A549 (cell line): Measurements from ENCODE around the gene MTCP1. TPM values are rescaled to one million over a fixed set of nuclear protein-coding genes. Genes with fewer than 3 reads are reported as not detected.

Experiments used
- CEBPB ChIP-seq, 2 experiments: fragments of >200 bp in 1 of 2; sonication (Bioruptor Twin) in 1 of 2; formaldehyde crosslinking in 1 of 2; IDR thresholded peaks; 2 replicates each; pipeline ENCODE4 v1.6.1; 2012 to 2016
- CHD2 ChIP-seq: fragments of 150-350 bp; IDR thresholded peaks from 2 replicates; pipeline ENCODE4 v1.6.1; 2014; ENCODE audit warnings: low read length; ENCODE audit not compliant: partially characterized antibody
- FOSL2 ChIP-seq, 2 experiments: fragments of 450-650 bp in 1 of 2; fragments of >200 bp in 1 of 2; sonication (Bioruptor Twin) in 1 of 2; formaldehyde crosslinking; IDR thresholded peaks; 2 replicates each; pipeline versions ENCODE4 v1.5.0 to v1.6.1; 2016 to 2020; ENCODE audit warnings: mild to moderate bottlenecking in 1 of 2, moderate library complexity in 1 of 2
- HDAC2 ChIP-seq: fragments of 200-600 bp; sonication (generic); IDR thresholded peaks from 2 replicates; pipeline ENCODE4 v1.6.1; 2016
- HEYL ChIP-seq: fragments of 250-450 bp; sonication (Bioruptor Pico); IDR thresholded peaks from 2 replicates; pipeline ENCODE4 v1.8.0; 2021; ENCODE audit warnings: mild to moderate bottlenecking, moderate library complexity
- HMGXB4 ChIP-seq: fragments of 250-450 bp; sonication (Bioruptor Pico); IDR thresholded peaks from 2 replicates; pipeline ENCODE4 v1.5.0; 2021; ENCODE audit warnings: mild to moderate bottlenecking, moderate library complexity, borderline replicate concordance
- HOXA7 ChIP-seq: fragments of 250-450 bp; sonication (Bioruptor Pico); IDR thresholded peaks from 2 replicates; pipeline ENCODE4 v1.5.0; 2020; ENCODE audit warnings: mild to moderate bottlenecking, moderate library complexity
- MAFK ChIP-seq: fragments of 450-650 bp; IDR thresholded peaks from 2 replicates; pipeline ENCODE4 v1.6.1; 2014; ENCODE audit not compliant: partially characterized antibody
- MYC ChIP-seq: IDR thresholded peaks from 2 replicates; pipeline ENCODE4 v1.6.1; 2012; ENCODE audit warnings: mild to moderate bottlenecking, inconsistent platforms, low read length, improper control_type of control experiment, borderline replicate concordance
- NPAS2 ChIP-seq: fragments of 250-450 bp; sonication (Bioruptor Pico); IDR thresholded peaks from 2 replicates; pipeline ENCODE4 v1.8.0; 2022; ENCODE audit warnings: mild to moderate bottlenecking, moderate library complexity, borderline replicate concordance
- POLR2A ChIP-seq: IDR thresholded peaks from 2 replicates; pipeline ENCODE4 v1.6.1; 2012; ENCODE audit warnings: mild to moderate bottlenecking, low read length
- POLR2AphosphoS2 ChIP-seq: conservative IDR thresholded peaks from 2 replicates; pipeline ENCODE4 v1.6.1; 2012; ENCODE audit warnings: low read length, improper control_type of control experiment, inconsistent platforms
- RAD21 ChIP-seq, 2 experiments: fragments of >200 bp in 1 of 2; sonication (Bioruptor Twin) in 1 of 2; formaldehyde crosslinking in 1 of 2; IDR thresholded peaks in 1 of 2; conservative IDR thresholded peaks in 1 of 2; 2 replicates in 1 of 2; 3 replicates in 1 of 2; pipeline ENCODE4 v1.6.1; 2012 to 2018; ENCODE audit warnings: inconsistent platforms in 1 of 2
- REST ChIP-seq: fragments of 200-600 bp; sonication (generic); IDR thresholded peaks from 2 replicates; pipeline ENCODE4 v1.6.1; 2016; ENCODE audit warnings: antibody characterized with exemption, mild to moderate bottlenecking, moderate library complexity
- RFX5 ChIP-seq: fragments of 450-650 bp; IDR thresholded peaks from 2 replicates; pipeline ENCODE4 v1.7.1; 2014; ENCODE audit warnings: antibody characterized with exemption, mild to moderate bottlenecking, moderate library complexity
- SMC3 ChIP-seq: fragments of >200 bp; sonication (Bioruptor Twin); formaldehyde crosslinking; IDR thresholded peaks from 3 replicates; pipeline ENCODE4 v1.6.1; 2018; ENCODE audit warnings: inconsistent platforms
- TFCP2L1 ChIP-seq: fragments of 250-450 bp; sonication (Bioruptor Pico); IDR thresholded peaks from 2 replicates; pipeline ENCODE4 v1.5.0; 2021; ENCODE audit warnings: mild to moderate bottlenecking
- USF2 ChIP-seq: fragments of 450-650 bp; IDR thresholded peaks from 2 replicates; pipeline ENCODE4 v1.6.1; 2014; ENCODE audit warnings: antibody characterized with exemption
- ZC3H11A ChIP-seq: fragments of 450-650 bp; IDR thresholded peaks from 2 replicates; pipeline ENCODE4 v1.6.1; 2014; ENCODE audit warnings: antibody characterized with exemption, mild to moderate bottlenecking
- ZFP36 ChIP-seq: fragments of 450-650 bp; IDR thresholded peaks from 2 replicates; pipeline ENCODE4 v1.6.1; 2014; ENCODE audit warnings: borderline replicate concordance; ENCODE audit not compliant: partially characterized antibody
- polyA plus RNA-seq, 4 experiments: library from polyadenylated mRNA; depleted of rRNA in 3 of 4; stranded (reverse); fragments of >200 nt; fragmentation: RNase III in 1 of 4; extraction: RNeasy Plus Mini Kit Qiagen cat#74134 plus additional on column Dnase treatment in 1 of 4; gene quantifications; 2 replicates in 3 of 4; 3 replicates in 1 of 4; pipeline ENCODE4 v1.2.3, GENCODE V29; 2011 to 2017
- TF ChIP-seq, protein P1 (sequence below): fragments of >200 bp; sonication (Bioruptor Twin); formaldehyde crosslinking; IDR thresholded peaks from 3 replicates; pipeline ENCODE4 v1.5.1; 2016

Gene MTCP1
- polyA plus RNA-seq, 2 of the 4 experiments (the other 2 are of a cell fraction), result 12.3 to 38.0 TPM

- TF ChIP-seq REST, result peak; percentile 57; the same call in 1 of the 2 replicates
- no peak for TF ChIP-seq CHD2
- no peak for TF ChIP-seq ZC3H11A
- no peak for TF ChIP-seq CEBPB (IDR thresholded peaks at IDR 0.05)
- peak; percentile 78 for TF ChIP-seq SMC3
- peak; percentile 69 to 71; a peak in 4 of 5 replicates for TF ChIP-seq RAD21 (conservative IDR thresholded peaks at IDR 0.05 in 1 of 2, IDR thresholded peaks at IDR 0.05 in 1 of 2)
- TF ChIP-seq MYC, result no peak
- TF ChIP-seq HOXA7 (CRISPR knock-in tag), result no peak
- TF ChIP-seq USF2, result no peak
- no peak for TF ChIP-seq POLR2A
- TF ChIP-seq RFX5, result no peak
- TF ChIP-seq HMGXB4, result no peak
- no peak for TF ChIP-seq HDAC2
- no peak for TF ChIP-seq NPAS2 (CRISPR knock-in tag)
- TF ChIP-seq HEYL (CRISPR knock-in tag), result no peak
- TF ChIP-seq, protein P1, sequence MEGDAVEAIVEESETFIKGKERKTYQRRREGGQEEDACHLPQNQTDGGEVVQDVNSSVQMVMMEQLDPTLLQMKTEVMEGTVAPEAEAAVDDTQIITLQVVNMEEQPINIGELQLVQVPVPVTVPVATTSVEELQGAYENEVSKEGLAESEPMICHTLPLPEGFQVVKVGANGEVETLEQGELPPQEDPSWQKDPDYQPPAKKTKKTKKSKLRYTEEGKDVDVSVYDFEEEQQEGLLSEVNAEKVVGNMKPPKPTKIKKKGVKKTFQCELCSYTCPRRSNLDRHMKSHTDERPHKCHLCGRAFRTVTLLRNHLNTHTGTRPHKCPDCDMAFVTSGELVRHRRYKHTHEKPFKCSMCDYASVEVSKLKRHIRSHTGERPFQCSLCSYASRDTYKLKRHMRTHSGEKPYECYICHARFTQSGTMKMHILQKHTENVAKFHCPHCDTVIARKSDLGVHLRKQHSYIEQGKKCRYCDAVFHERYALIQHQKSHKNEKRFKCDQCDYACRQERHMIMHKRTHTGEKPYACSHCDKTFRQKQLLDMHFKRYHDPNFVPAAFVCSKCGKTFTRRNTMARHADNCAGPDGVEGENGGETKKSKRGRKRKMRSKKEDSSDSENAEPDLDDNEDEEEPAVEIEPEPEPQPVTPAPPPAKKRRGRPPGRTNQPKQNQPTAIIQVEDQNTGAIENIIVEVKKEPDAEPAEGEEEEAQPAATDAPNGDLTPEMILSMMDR, result peak; percentile 77
- no peak for TF ChIP-seq FOSL2 (IDR thresholded peaks at IDR 0.05)
- no peak for TF ChIP-seq FOSL2 (CRISPR knock-in tag; IDR thresholded peaks at IDR 0.05)
- TF ChIP-seq TFCP2L1 (CRISPR knock-in tag), result no peak
- no peak for TF ChIP-seq MAFK
- no peak for TF ChIP-seq POLR2AphosphoS2
- no peak for TF ChIP-seq ZFP36
Measured at GRCh38 chrX:155056877-155057792, 13.8 kb downstream of the MTCP1 start (continued).
